GM13976 (cell line): ENCODE data around the gene CAMK1D.
"Not testable (repeated sequence)": the region's sequence is repeated elsewhere in the genome, so short reads cannot be mapped to it uniquely, and the experiment has no call there.

Experiments used
- DNase-seq: peaks from one replicate; pipeline ENCODE4 v3.0.0; 2012; ENCODE audit warnings: low spot score
- CTCF ChIP-seq: IDR thresholded peaks from 2 replicates; pipeline ENCODE4 v1.5.1; 2012; ENCODE audit warnings: borderline replicate concordance, mild to moderate bottlenecking; ENCODE audit not compliant: insufficient read depth; ENCODE audit errors: extremely low read depth, missing control alignments, control extremely low read depth
- in situ Hi-C: fragments of 300-500 bp; cut with MboI; formaldehyde crosslinking; loops from one replicate; pipeline ENCODE4 v1.12.0; 2022; ENCODE audit warnings: low sequenced_read_pairs, mixed read lengths, inconsistent platforms; ENCODE audit not compliant: unreplicated experiment

Gene CAMK1D

DNA sequence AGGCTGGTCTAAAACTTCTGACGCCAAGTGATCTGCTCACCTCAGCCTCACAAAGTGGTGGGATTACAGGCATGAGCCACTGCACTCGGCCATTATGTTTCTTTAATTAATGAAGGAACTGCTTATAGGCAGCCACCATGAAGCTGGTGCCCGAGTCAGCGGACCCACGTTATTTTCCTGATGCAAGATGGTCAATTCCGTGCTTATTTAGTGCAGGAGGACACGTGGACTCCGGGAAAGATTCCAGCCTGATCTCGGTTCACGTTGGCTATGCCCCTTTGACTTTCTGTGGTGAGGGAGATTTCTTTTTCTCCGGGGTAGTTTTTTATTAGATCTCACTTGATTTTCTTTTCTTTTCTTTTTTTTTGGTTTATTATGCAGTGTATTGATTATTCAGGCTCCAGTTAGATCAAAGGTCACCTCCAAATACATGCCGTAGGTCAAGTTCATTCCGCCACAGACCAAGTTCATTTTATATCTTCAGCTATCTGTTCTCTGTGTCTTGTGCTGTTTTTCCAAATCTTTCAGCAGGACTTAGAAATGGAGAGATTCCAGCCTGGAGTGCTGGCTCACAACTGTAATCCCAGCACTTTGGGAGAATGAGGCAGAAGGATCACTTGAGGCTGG, 8.3 kb downstream of the CAMK1D start:
- no peak for DNase-seq
- TF ChIP-seq CTCF: no peak
- in situ Hi-C loops: no loop called here

DNA sequence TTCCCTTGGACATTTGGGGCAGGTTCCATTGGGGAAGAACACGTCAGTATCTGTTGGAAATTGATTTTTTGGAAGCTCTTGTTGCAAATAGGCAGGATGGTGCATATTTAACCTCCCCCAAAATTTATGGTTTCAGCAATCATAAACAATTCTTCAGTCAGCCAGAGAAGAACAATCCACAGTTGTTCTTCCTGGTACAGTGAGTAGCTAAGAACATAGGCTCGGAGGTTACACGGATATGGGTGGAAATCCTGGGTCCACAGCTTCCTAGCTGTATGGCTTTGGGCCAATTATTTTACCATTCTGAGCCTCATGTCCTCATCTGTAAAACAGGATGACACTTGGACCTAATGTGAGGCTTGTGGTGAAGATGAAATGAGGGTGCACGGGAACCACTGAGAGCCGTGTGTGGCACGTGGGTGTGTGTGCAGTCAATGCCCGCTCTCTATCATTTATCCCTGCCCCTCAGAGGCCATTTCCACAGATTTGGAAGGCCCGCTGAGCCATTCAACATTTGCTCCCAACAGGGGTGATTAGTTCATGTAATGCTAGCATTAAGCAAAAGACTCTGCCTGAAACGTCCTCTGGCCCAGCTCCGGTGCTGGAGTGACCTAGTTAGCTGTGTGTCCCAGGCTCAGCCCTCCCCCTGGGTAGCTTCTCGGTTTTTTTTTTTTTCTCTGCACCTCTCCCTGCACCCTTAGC, 9.7 kb downstream of the CAMK1D start:
- in situ Hi-C loops: no loop called here
- no peak for TF ChIP-seq CTCF
- no peak for DNase-seq

DNA sequence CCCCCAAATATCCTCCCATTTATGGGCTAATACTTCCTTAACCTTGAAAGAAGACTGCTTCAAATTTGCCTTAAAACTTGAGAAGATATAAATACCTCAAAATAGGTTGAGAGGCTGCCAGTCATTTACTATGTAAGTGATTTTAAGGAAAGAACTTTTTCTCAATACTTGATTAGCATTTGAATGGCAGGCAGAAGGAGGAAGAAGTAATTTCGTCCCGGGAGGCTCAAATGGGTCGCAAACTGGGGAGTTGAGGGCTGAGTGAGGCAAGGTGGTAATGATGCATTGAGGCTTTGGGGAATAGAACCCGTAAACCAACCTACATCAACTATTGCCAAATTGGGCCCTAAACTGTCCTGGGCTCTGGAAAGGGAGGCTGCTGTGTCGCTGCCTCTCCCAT, 11.1 kb downstream of the CAMK1D start:
- no peak for DNase-seq
- TF ChIP-seq CTCF: no peak
- in situ Hi-C loops: no loop called here

GRCh38 chr10:12361115-12361514, 11.8 kb downstream of the CAMK1D start:
- in situ Hi-C loops, DNase-seq: not testable (repeated sequence)

DNA sequence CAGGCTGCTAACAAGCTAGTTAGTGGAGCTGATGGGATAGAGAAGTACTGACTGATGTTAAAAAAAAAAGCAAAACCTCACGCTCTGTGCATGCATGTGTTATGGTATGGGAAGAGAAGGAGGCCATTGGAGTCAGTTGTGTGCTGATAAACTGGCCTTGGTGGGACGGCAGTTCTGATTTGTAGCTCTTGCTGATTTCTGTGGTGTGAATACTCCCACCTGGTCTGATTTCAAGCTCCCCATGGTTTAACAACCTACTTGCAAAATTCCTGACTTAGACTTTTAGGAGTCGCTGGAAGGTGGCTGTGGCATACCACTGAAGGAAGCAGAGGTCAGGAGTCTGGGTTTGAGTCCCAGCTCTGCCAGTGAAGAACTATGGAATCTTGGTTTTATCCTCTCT, 15.2 kb downstream of the CAMK1D start:
- no peak for TF ChIP-seq CTCF
- in situ Hi-C loops: no loop called here

GRCh38 chr10:12367272-12367671, 17.9 kb downstream of the CAMK1D start:
- no peak for DNase-seq
- in situ Hi-C loops: no loop called here
- TF ChIP-seq CTCF: no peak

More for the DNA sequence above, 15.2 kb downstream of the CAMK1D start:
- no peak for DNase-seq

- in situ Hi-C loops: no loop called here
- no peak for TF ChIP-seq CTCF
Measured at GRCh38 chr10:12369982-12370381, 20.6 kb downstream of the CAMK1D start.

More at GRCh38 chr10:12369982-12370381, 20.6 kb downstream of the CAMK1D start:
- DNase-seq: no peak
